Liver (tissue), 9 donors: ENCODE results near the gene SGO1. TPM values are rescaled to one million over a fixed set of nuclear protein-coding genes. Genes with fewer than 3 reads are reported as not detected.
A peak's percentile ranks its signal among the peaks of the same experiment; 100 is the strongest.

Experiments
- DNase-seq: peaks from one replicate; pipeline ENCODE4 v3.0.0-alpha.2; 2017; ENCODE audit warnings: low spot score
- H3K27ac ChIP-seq, 2 donors: one replicate each; pipeline ENCODE4 v1.7.0; 2013; ENCODE audit warnings: inconsistent platforms in 2 of 2, low read length in 2 of 2, control low read depth in 1 of 2, low read depth in 1 of 2, mild to moderate bottlenecking in 1 of 2
- H3K27me3 ChIP-seq, 4 donors: one replicate each; pipeline versions ENCODE4 v1.6.1 to v1.7.0; 2013; ENCODE audit warnings: low read length in 3 of 4, inconsistent platforms in 1 of 4, mild to moderate bottlenecking in 1 of 4, moderate library complexity in 1 of 4; ENCODE audit not compliant: control insufficient read depth in 4 of 4, insufficient read depth in 4 of 4
- H3K36me3 ChIP-seq, 4 donors: one replicate each; pipeline versions ENCODE4 v1.6.1 to v1.7.0; 2013; ENCODE audit warnings: low read length in 3 of 4, mild to moderate bottlenecking in 3 of 4, low read depth in 1 of 4, moderate library complexity in 1 of 4; ENCODE audit not compliant: control insufficient read depth in 4 of 4, insufficient read depth in 3 of 4
- H3K4me1 ChIP-seq, 4 donors: one replicate each; pipeline versions ENCODE4 v1.6.1 to v1.7.0; 2013; ENCODE audit warnings: low read length in 3 of 4, mild to moderate bottlenecking in 3 of 4, moderate library complexity in 1 of 4; ENCODE audit not compliant: control insufficient read depth in 4 of 4, insufficient read depth in 4 of 4
- H3K4me3 ChIP-seq, 3 donors: one replicate each; pipeline versions ENCODE4 v1.6.1 to v1.7.0; 2013; ENCODE audit warnings: low read length in 3 of 3, control low read depth in 1 of 3, low read depth in 1 of 3, mild to moderate bottlenecking in 1 of 3
- H3K9ac ChIP-seq, 2 donors: one replicate each; pipeline ENCODE4 v1.7.0; 2013; ENCODE audit warnings: low read length in 2 of 2, mild to moderate bottlenecking in 2 of 2, moderate library complexity in 2 of 2, control low read depth in 1 of 2, low read depth in 1 of 2
- H3K9me3 ChIP-seq, 4 donors: one replicate each; pipeline versions ENCODE4 v1.6.1 to v1.7.0; 2013; ENCODE audit warnings: low read length in 3 of 4; ENCODE audit not compliant: control insufficient read depth in 4 of 4
- ATF3 ChIP-seq: IDR thresholded peaks from 2 replicates; pipeline ENCODE4 v1.6.1; 2016; ENCODE audit warnings: antibody characterized with exemption
- CTCF ChIP-seq: fragments of 150-350 bp; IDR thresholded peaks from 2 replicates; pipeline ENCODE4 v1.5.1; 2017; ENCODE audit warnings: improper control_type of control experiment, low read depth, low read length; ENCODE audit not compliant: missing input control
- EGR1 ChIP-seq, 2 donors: IDR thresholded peaks; 2 replicates each; pipeline ENCODE4 v1.6.1; 2016 to 2018; ENCODE audit warnings: antibody characterized with exemption in 2 of 2, low read depth in 2 of 2
- FOXA1 ChIP-seq: IDR thresholded peaks from 2 replicates; pipeline ENCODE4 v1.6.1; 2016; ENCODE audit warnings: antibody characterized with exemption
- FOXA2 ChIP-seq: IDR thresholded peaks from 2 replicates; pipeline ENCODE4 v1.6.1; 2016; ENCODE audit warnings: antibody characterized with exemption
- GABPA ChIP-seq, 2 donors: IDR thresholded peaks in 1 of 2; conservative IDR thresholded peaks in 1 of 2; 2 replicates each; pipeline ENCODE4 v1.6.1; 2016; ENCODE audit warnings: antibody characterized with exemption in 2 of 2, mild to moderate bottlenecking in 1 of 2, moderate library complexity in 1 of 2
- HNF4A ChIP-seq, 2 donors: conservative IDR thresholded peaks; 2 replicates each; pipeline ENCODE4 v1.6.1; 2016; ENCODE audit warnings: antibody characterized with exemption in 2 of 2, mild to moderate bottlenecking in 2 of 2
- HNF4G ChIP-seq: IDR thresholded peaks from 2 replicates; pipeline ENCODE4 v1.6.1; 2016; ENCODE audit warnings: antibody characterized with exemption
- JUND ChIP-seq, 2 donors: IDR thresholded peaks; 2 replicates each; pipeline ENCODE4 v1.6.1; 2016; ENCODE audit warnings: antibody characterized with exemption in 2 of 2
- MAX ChIP-seq: IDR thresholded peaks from 2 replicates; pipeline ENCODE4 v1.6.1; 2016; ENCODE audit warnings: antibody characterized with exemption
- NR2F2 ChIP-seq: IDR thresholded peaks from 2 replicates; pipeline ENCODE4 v1.6.1; 2016; ENCODE audit warnings: antibody characterized with exemption
- RAD21 ChIP-seq, 2 donors: IDR thresholded peaks; 2 replicates each; pipeline ENCODE4 v1.6.1; 2016; ENCODE audit warnings: antibody characterized with exemption in 2 of 2, mild to moderate bottlenecking in 2 of 2
- REST ChIP-seq: IDR thresholded peaks from 2 replicates; pipeline ENCODE4 v1.6.1; 2016; ENCODE audit warnings: antibody characterized with exemption, mild to moderate bottlenecking
- RXRA ChIP-seq, 2 donors: IDR thresholded peaks; 2 replicates each; pipeline ENCODE4 v1.6.1; 2017 to 2018; ENCODE audit warnings: antibody characterized with exemption in 2 of 2, mild to moderate bottlenecking in 1 of 2
- SP1 ChIP-seq: IDR thresholded peaks from 2 replicates; pipeline ENCODE4 v1.6.1; 2018; ENCODE audit warnings: antibody characterized with exemption, mild to moderate bottlenecking
- TAF1 ChIP-seq: conservative IDR thresholded peaks from 2 replicates; pipeline ENCODE4 v1.6.1; 2016; ENCODE audit warnings: antibody characterized with exemption, mild to moderate bottlenecking
- YY1 ChIP-seq: IDR thresholded peaks from 2 replicates; pipeline ENCODE4 v1.6.1; 2016; ENCODE audit warnings: antibody characterized with exemption, mild to moderate bottlenecking
- ZBTB33 ChIP-seq: IDR thresholded peaks from 2 replicates; pipeline ENCODE4 v1.6.1; 2016; ENCODE audit warnings: antibody characterized with exemption
- WGBS: extraction: QIAGEN DNeasy Blood & Tissue Kit; methylation state at CpG from one replicate; pipeline ENCODE4 v1.1.7; 2013; 5-methylcytosine and 5-hydroxymethylcytosine counted together
- polyA plus RNA-seq, 2 donors: library from polyadenylated mRNA; stranded (reverse) in 1 of 2; unstranded in 1 of 2; fragments of 200-250 nt in 1 of 2; fragments of >200 nt in 1 of 2; fragmentation: Nextera tagmentation in 1 of 2; extraction: Ambion mirVana in 1 of 2; gene quantifications; one replicate each; pipeline versions ENCODE4 v1.2.1 to v1.2.3, GENCODE V29; 2013 to 2015
- total RNA-seq, 2 donors: library from RNA; depleted of rRNA; stranded (reverse); fragments of >200 nt; gene quantifications; one replicate each; pipeline ENCODE4 v1.2.3, GENCODE V29; 2014
- donor health status: healthy.
- donor health status: healthy.
- donor health status: healthy.
- donor health status: healthy.
- donor health status: healthy.

Gene SGO1
- total RNA-seq (1 to 10 TPM in 1 of 2 donors, under 1 TPM in 1; 0.42 to 9.6 TPM), polyA plus RNA-seq (under 1 TPM; 0.69 to 0.74 TPM)

DNA sequence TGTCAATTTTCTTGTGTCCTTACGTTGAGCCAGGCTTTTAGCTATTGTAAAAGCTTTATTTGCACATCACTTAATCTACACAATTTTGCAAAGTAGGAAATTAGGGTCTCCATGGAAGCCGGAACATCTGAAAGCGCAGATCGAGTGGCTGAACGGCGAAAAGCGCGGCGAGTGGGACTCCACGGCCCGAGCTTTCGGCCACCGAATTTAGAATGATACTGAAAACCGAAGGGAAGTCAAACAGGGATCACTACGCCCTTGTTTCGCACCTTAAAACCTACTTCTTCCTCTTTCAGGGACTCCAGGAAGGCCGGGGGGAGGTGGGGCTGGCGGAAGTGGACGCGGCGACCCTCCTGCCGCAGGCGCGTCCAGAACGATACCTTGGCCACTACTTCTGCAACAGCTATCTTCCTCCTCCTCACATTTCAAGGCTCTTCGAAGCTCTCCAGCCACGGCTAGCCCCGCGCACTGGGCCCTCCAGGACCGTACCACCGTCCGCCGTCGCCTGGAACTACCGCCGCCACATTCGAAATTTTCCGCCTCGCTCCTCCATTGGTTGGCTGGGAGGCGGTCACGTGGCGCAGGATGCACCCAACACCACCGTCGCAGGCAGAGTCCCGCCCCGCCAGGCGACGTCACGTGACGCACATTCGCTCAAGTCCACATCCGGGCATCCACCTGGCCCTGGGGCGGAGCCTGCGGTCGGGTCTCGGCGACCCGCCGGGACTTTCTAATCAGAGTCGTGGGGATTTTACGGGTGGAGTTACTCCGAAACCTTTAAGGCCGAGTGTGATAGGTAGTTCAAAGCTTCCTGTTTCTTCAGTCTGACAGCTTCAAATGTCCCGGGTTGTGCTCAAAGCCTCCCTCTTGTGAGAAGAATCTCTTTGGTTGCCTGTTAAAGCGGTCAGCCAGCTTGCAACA, at the start of gene SGO1:
Gene SGO1 (minus strand): TSS at position 528 of the 921 bp plus-strand sequence. CDS start 2,179 bp downstream, outside the sequence.
- Histone ChIP-seq H3K27ac (peak within 1 kb of the TSS; percentile 91 to 94), H3K27me3 (no peaks in the 10 kb centered on the region), H3K4me3 (peak within 1 kb of the TSS; percentile 70 to 85 (median 78)), H3K36me3 (no peaks in the 10 kb centered on the region), H3K9me3 (no peaks in the 10 kb centered on the region), H3K9ac (peak within 1 kb of the TSS; percentile 82 to 98), H3K4me1 (peaks cover 0 to 13% (median 10%) of the 10 kb centered on the region in 4 donors)
- under 1% methylated on average over 65 of the region's 65 CpGs for WGBS
- peak; percentile 60 to 61 for TF ChIP-seq RAD21 (IDR thresholded peaks at IDR 0.05)
- TF ChIP-seq FOXA1, result no peak
- TF ChIP-seq HNF4A (conservative IDR thresholded peaks at IDR 0.05), result peak; percentile 24 to 39
- TF ChIP-seq CTCF, result no peak
- TF ChIP-seq TAF1, result peak; percentile 98
- TF ChIP-seq RXRA (IDR thresholded peaks at IDR 0.05), result peak; percentile 21 to 31
- TF ChIP-seq MAX, result no peak
- peak in 1 of 2 donors; percentile 78 for TF ChIP-seq GABPA (IDR thresholded peaks at IDR 0.05 in 1 of 2, conservative IDR thresholded peaks at IDR 0.05 in 1 of 2)
- TF ChIP-seq ZBTB33, result peak; percentile 45
- TF ChIP-seq SP1, result peak; percentile 84
- no peak for TF ChIP-seq FOXA2
- TF ChIP-seq JUND (IDR thresholded peaks at IDR 0.05), result peak in 1 of 2 donors; percentile 40
- peak; percentile 93 for TF ChIP-seq REST
- TF ChIP-seq ATF3, result peak; percentile 36
- TF ChIP-seq HNF4G, result no peak
- TF ChIP-seq NR2F2, result peak; percentile 44
- TF ChIP-seq YY1, result peak; percentile 83
- TF ChIP-seq EGR1 (IDR thresholded peaks at IDR 0.05; ENCODE audit: low read depth in 2 of 2), result peak in 1 of 2 donors; percentile 40
- DNase-seq, result peak; percentile 100
